SK-N-SH (cell line): ENCODE data around the gene ONECUT1. TPM values are rescaled to one million over a fixed set of nuclear protein-coding genes. Genes with fewer than 3 reads are reported as not detected.

ENCODE experiments used
- CTCF ChIA-PET: fragments of 300-600, 350-600 bp; formaldehyde crosslinking; extraction: SDS; loops from one replicate; lab custom pipeline; 2021; lab: Yijun Ruan, JAX
- POLR2A ChIA-PET: fragments of 350-600 bp; sonication (Branson Sonifier 250); formaldehyde crosslinking; extraction: SDS; loops from one replicate; lab custom pipeline; 2020; ENCODE audit warnings: antibody characterized with exemption, inconsistent platforms; lab: Yijun Ruan, JAX
- DNase-seq: peaks from one replicate; pipeline ENCODE4 v3.0.0; 2012
- H2AFZ ChIP-seq: fragments of 200-600 bp; sonication (generic); 2 replicates; pipeline ENCODE4 v1.8.1; 2016; ENCODE audit warnings: antibody characterized with exemption, mild to moderate bottlenecking, low read depth
- H3F3A ChIP-seq: fragments of 200-600 bp; sonication (generic); replicated peaks from 2 replicates; pipeline ENCODE3; 2016; ENCODE audit warnings: antibody characterized with exemption, mild to moderate bottlenecking; ENCODE audit not compliant: insufficient read depth
- H3K27ac ChIP-seq, 2 experiments: fragments of 200-500 bp in 1 of 2; fragments of 200-600 bp in 1 of 2; sonication (Bioruptor generic) in 1 of 2; sonication (generic), shearing (Covaris generic) in 1 of 2; 2 replicates each; pipeline versions ENCODE4 v1.5.1 to v1.6.1; 2014 to 2016; ENCODE audit warnings: low read depth in 2 of 2, inconsistent platforms in 1 of 2, low read length in 1 of 2, mild to moderate bottlenecking in 1 of 2, mixed read lengths in 1 of 2
- H3K27me3 ChIP-seq: fragments of 200-600 bp; sonication (generic), shearing (Covaris generic); 2 replicates; pipeline ENCODE4 v1.6.1; 2016; ENCODE audit warnings: mixed run types; ENCODE audit not compliant: insufficient read depth
- H3K36me3 ChIP-seq, 2 experiments: fragments of 200-500 bp in 1 of 2; fragments of 200-600 bp in 1 of 2; sonication (Bioruptor generic) in 1 of 2; sonication (generic) in 1 of 2; replicated peaks in 1 of 2; 2 replicates each; pipeline versions ENCODE3 to v1.5.1; 2014 to 2016; ENCODE audit warnings: low read length in 1 of 2, mild to moderate bottlenecking in 1 of 2; ENCODE audit not compliant: insufficient read depth in 2 of 2, control insufficient read depth in 1 of 2
- H3K4me1 ChIP-seq, 2 experiments: fragments of 200-500 bp in 1 of 2; fragments of 200-600 bp in 1 of 2; sonication (Bioruptor generic) in 1 of 2; sonication (generic), shearing (Covaris generic) in 1 of 2; 2 replicates each; pipeline versions ENCODE4 v1.5.1 to v1.6.1; 2014 to 2016; ENCODE audit warnings: low read depth in 1 of 2, low read length in 1 of 2, mixed run types in 1 of 2; ENCODE audit not compliant: insufficient read depth in 2 of 2, control insufficient read depth in 1 of 2
- H3K4me2 ChIP-seq: fragments of 200-600 bp; sonication (generic), shearing (Covaris generic); 2 replicates; pipeline ENCODE4 v1.6.1; 2017; ENCODE audit warnings: mixed run types
- H3K4me3 ChIP-seq, 2 experiments: fragments of 200-500 bp in 1 of 2; fragments of 200-600 bp in 1 of 2; sonication (Bioruptor generic) in 1 of 2; sonication (generic), shearing (Covaris generic) in 1 of 2; 2 replicates each; pipeline versions ENCODE4 v1.5.1 to v1.8.1; 2014 to 2016; ENCODE audit warnings: low read depth in 2 of 2, inconsistent platforms in 1 of 2, low read length in 1 of 2, mild to moderate bottlenecking in 1 of 2, mixed read lengths in 1 of 2, moderate library complexity in 1 of 2
- H3K79me2 ChIP-seq: fragments of 200-600 bp; sonication (generic); 2 replicates; pipeline ENCODE4 v1.8.1; 2017; ENCODE audit warnings: mild to moderate bottlenecking; ENCODE audit not compliant: insufficient read depth
- H3K9ac ChIP-seq: fragments of 200-600 bp; sonication (generic); 2 replicates; pipeline ENCODE4 v1.6.1; 2017; ENCODE audit warnings: mixed run types
- H3K9me2 ChIP-seq: fragments of 200-600 bp; sonication (generic); 2 replicates; pipeline ENCODE4 v1.6.1; 2017; ENCODE audit warnings: mixed run types
- H3K9me3 ChIP-seq: fragments of 200-600 bp; sonication (generic); 2 replicates; pipeline ENCODE4 v1.6.1; 2017; ENCODE audit warnings: mixed run types, mild to moderate bottlenecking, moderate library complexity
- H4K20me1 ChIP-seq: fragments of 200-600 bp; sonication (generic); 2 replicates; pipeline ENCODE4 v1.6.1; 2017; ENCODE audit warnings: mild to moderate bottlenecking, mixed run types; ENCODE audit not compliant: insufficient read depth
- FOXJ3 ChIP-seq: sonication (generic); formaldehyde crosslinking; IDR thresholded peaks from 2 replicates; pipeline ENCODE4 v1.5.1; 2020; ENCODE audit warnings: mild to moderate bottlenecking, missing genetic modification reagents
- RFX5 ChIP-seq: IDR thresholded peaks from 2 replicates; pipeline ENCODE4 v1.6.1; 2012; ENCODE audit warnings: mild to moderate bottlenecking, improper control_type of control experiment, low read length
- RXRA ChIP-seq: IDR thresholded peaks from 2 replicates; pipeline ENCODE4 v1.4.0; 2012; ENCODE audit warnings: low read depth, mild to moderate bottlenecking, borderline replicate concordance
- TCF12 ChIP-seq: IDR thresholded peaks from 2 replicates; pipeline ENCODE4 v1.4.0; 2012
- WGBS: methylation state at CpG from one replicate; pipeline ENCODE4 v1.1.6; 2017; ENCODE audit warnings: low lambda C conversion rate; 5-methylcytosine and 5-hydroxymethylcytosine counted together
- polyA plus RNA-seq, 3 experiments: library from polyadenylated mRNA; depleted of rRNA; stranded (reverse); fragments of >200 nt; gene quantifications; 2 replicates each; pipeline ENCODE4 v1.2.3, GENCODE V29; 2012
- TF ChIP-seq, protein P1 (sequence below): IDR thresholded peaks from 2 replicates; pipeline ENCODE4 v1.4.0; 2012; ENCODE audit warnings: low read depth
- TF ChIP-seq, protein P2 (sequence below): IDR thresholded peaks from 2 replicates; pipeline ENCODE4 v1.4.0; 2012; ENCODE audit warnings: low read depth, borderline replicate concordance
- TF ChIP-seq, protein P3 (sequence below): fragments of 150-350 bp; IDR thresholded peaks from 2 replicates; pipeline ENCODE4 v1.6.1; 2017; ENCODE audit warnings: antibody characterized with exemption, low read length, low read depth, borderline replicate concordance
- TF ChIP-seq, protein P4 (sequence below): fragments of 200-600 bp; sonication (generic); IDR thresholded peaks from 2 replicates; pipeline ENCODE4 v1.6.1; 2017; ENCODE audit warnings: antibody characterized with exemption, mild to moderate bottlenecking, moderate library complexity
- TF ChIP-seq, protein P5 (sequence below): IDR thresholded peaks from 2 replicates; pipeline ENCODE4 v1.6.1; 2012; ENCODE audit warnings: mild to moderate bottlenecking, low read depth, low read length, moderate library complexity

The ONECUT1 gene
- polyA plus RNA-seq, 1 of the 3 experiments (the other 2 are of a cell fraction) = not detected

DNA sequence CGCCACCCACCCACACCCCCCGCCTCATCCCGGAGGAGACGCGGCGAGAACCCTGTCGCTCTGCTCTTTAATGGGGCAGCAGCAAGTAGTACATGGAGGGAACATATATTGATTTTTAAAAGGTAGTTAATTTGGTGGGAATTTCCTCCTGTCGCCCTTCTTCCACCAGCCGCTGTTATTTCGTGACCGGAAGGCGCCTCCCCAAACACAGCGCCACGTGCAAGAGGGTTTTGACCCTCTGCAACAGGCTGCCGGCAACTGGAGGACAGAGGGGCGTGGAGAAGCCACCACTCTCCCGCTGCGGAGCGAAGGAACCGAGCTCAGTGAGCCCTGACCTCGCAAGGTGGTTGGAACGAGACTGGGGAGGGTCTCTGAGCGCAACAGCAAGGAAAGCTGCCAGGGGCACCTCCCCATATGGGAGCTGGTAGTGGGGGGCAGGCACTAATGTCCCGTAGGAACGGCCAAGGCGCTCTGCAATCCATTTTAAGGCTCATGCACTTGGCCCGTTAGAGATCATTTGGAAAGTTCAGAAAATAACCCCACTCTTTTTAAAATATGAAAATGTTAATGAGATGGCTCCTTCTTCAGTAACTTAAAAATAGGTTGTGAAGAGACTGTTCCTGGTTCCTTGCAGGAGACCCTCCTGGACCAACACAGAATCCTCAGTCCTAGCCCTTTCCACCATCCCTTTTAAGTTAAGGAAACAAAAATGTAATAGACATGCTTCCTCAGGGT, 4.3 kb downstream of the ONECUT1 start:
- Histone ChIP-seq H2AFZ (no peak overlapping the region), H3K27ac (no peak overlapping the region), H4K20me1 (no peaks in the 10 kb centered on the region), H3K9me2 (no peaks in the 10 kb centered on the region), H3K79me2 (no peaks in the 10 kb centered on the region), H3K9me3 (no peaks in the 10 kb centered on the region; the same call in 1 of the 2 replicates), H3F3A (no peaks in the 10 kb centered on the region), H3K4me1 (peaks cover 0 to 9% of the 10 kb centered on the region in 2 experiments; a peak in 1 of 4 replicates), H3K9ac (no peak overlapping the region), H3K4me2 (no peak overlapping the region), H3K27me3 (peaks cover 87% of the 10 kb centered on the region), H3K36me3 (no peaks in the 10 kb centered on the region), H3K4me3 (no peak overlapping the region)
- ChIA-PET POLR2A (no interaction called here), CTCF (interaction anchor here (2.0 kb wide), 1 partner anchor 26 kb away, joined by 4 read pairs; no protein-coding TSS in a partner anchor)
- DNase-seq = no peak
- 20% methylated on average over 20 of the region's 27 CpGs for WGBS
- TF ChIP-seq, protein P1, sequence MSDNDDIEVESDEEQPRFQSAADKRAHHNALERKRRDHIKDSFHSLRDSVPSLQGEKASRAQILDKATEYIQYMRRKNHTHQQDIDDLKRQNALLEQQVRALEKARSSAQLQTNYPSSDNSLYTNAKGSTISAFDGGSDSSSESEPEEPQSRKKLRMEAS = no peak
- TF ChIP-seq, protein P2, sequence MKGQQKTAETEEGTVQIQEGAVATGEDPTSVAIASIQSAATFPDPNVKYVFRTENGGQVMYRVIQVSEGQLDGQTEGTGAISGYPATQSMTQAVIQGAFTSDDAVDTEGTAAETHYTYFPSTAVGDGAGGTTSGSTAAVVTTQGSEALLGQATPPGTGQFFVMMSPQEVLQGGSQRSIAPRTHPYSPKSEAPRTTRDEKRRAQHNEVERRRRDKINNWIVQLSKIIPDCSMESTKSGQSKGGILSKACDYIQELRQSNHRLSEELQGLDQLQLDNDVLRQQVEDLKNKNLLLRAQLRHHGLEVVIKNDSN = no peak
- TF ChIP-seq, protein P3, sequence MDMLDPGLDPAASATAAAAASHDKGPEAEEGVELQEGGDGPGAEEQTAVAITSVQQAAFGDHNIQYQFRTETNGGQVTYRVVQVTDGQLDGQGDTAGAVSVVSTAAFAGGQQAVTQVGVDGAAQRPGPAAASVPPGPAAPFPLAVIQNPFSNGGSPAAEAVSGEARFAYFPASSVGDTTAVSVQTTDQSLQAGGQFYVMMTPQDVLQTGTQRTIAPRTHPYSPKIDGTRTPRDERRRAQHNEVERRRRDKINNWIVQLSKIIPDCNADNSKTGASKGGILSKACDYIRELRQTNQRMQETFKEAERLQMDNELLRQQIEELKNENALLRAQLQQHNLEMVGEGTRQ = no peak
- TF ChIP-seq RFX5 (no peak), RXRA (no peak), FOXJ3 (no peak), TCF12 (no peak)
- TF ChIP-seq, protein P4, sequence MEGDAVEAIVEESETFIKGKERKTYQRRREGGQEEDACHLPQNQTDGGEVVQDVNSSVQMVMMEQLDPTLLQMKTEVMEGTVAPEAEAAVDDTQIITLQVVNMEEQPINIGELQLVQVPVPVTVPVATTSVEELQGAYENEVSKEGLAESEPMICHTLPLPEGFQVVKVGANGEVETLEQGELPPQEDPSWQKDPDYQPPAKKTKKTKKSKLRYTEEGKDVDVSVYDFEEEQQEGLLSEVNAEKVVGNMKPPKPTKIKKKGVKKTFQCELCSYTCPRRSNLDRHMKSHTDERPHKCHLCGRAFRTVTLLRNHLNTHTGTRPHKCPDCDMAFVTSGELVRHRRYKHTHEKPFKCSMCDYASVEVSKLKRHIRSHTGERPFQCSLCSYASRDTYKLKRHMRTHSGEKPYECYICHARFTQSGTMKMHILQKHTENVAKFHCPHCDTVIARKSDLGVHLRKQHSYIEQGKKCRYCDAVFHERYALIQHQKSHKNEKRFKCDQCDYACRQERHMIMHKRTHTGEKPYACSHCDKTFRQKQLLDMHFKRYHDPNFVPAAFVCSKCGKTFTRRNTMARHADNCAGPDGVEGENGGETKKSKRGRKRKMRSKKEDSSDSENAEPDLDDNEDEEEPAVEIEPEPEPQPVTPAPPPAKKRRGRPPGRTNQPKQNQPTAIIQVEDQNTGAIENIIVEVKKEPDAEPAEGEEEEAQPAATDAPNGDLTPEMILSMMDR = no peak
- TF ChIP-seq, protein P5, sequence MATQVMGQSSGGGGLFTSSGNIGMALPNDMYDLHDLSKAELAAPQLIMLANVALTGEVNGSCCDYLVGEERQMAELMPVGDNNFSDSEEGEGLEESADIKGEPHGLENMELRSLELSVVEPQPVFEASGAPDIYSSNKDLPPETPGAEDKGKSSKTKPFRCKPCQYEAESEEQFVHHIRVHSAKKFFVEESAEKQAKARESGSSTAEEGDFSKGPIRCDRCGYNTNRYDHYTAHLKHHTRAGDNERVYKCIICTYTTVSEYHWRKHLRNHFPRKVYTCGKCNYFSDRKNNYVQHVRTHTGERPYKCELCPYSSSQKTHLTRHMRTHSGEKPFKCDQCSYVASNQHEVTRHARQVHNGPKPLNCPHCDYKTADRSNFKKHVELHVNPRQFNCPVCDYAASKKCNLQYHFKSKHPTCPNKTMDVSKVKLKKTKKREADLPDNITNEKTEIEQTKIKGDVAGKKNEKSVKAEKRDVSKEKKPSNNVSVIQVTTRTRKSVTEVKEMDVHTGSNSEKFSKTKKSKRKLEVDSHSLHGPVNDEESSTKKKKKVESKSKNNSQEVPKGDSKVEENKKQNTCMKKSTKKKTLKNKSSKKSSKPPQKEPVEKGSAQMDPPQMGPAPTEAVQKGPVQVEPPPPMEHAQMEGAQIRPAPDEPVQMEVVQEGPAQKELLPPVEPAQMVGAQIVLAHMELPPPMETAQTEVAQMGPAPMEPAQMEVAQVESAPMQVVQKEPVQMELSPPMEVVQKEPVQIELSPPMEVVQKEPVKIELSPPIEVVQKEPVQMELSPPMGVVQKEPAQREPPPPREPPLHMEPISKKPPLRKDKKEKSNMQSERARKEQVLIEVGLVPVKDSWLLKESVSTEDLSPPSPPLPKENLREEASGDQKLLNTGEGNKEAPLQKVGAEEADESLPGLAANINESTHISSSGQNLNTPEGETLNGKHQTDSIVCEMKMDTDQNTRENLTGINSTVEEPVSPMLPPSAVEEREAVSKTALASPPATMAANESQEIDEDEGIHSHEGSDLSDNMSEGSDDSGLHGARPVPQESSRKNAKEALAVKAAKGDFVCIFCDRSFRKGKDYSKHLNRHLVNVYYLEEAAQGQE = no peak
